Fibroblast of villous mesenchyme (primary cell): ENCODE results near the gene SIN3A. TPM values are rescaled to one million over a fixed set of nuclear protein-coding genes. Genes with fewer than 3 reads are reported as not detected.
"Not testable (repeated sequence)": the region's sequence is repeated elsewhere in the genome, so short reads cannot be mapped to it uniquely, and the experiment has no call there.

Experiments
- DNase-seq: peaks from one replicate; pipeline ENCODE4 v3.0.0-alpha.2; 2010; ENCODE audit warnings: low read depth
- H3K4me3 ChIP-seq: 2 replicates; pipeline ENCODE4 v1.5.1; 2011; ENCODE audit warnings: low read depth, mild to moderate bottlenecking, low read length
- total RNA-seq: library from RNA; depleted of rRNA; stranded (reverse); fragments of >200 nt; gene quantifications from 2 replicates; pipeline ENCODE4 v1.2.3, GENCODE V29; 2012
- TF ChIP-seq, protein P1 (sequence below): IDR thresholded peaks from 2 replicates; pipeline ENCODE4 v1.5.1; 2012; ENCODE audit warnings: low read depth, mild to moderate bottlenecking, low read length; ENCODE audit not compliant: insufficient read depth

The SIN3A gene
- total RNA-seq, 1 donor = 35.0 TPM

- H3K4me3 ChIP-seq = no peak overlapping the region
- no peak for DNase-seq
- TF ChIP-seq, protein P1, sequence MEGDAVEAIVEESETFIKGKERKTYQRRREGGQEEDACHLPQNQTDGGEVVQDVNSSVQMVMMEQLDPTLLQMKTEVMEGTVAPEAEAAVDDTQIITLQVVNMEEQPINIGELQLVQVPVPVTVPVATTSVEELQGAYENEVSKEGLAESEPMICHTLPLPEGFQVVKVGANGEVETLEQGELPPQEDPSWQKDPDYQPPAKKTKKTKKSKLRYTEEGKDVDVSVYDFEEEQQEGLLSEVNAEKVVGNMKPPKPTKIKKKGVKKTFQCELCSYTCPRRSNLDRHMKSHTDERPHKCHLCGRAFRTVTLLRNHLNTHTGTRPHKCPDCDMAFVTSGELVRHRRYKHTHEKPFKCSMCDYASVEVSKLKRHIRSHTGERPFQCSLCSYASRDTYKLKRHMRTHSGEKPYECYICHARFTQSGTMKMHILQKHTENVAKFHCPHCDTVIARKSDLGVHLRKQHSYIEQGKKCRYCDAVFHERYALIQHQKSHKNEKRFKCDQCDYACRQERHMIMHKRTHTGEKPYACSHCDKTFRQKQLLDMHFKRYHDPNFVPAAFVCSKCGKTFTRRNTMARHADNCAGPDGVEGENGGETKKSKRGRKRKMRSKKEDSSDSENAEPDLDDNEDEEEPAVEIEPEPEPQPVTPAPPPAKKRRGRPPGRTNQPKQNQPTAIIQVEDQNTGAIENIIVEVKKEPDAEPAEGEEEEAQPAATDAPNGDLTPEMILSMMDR = no peak
Measured at GRCh38 chr15:75350601-75351361, 100.7 kb downstream of the SIN3A start.

DNA sequence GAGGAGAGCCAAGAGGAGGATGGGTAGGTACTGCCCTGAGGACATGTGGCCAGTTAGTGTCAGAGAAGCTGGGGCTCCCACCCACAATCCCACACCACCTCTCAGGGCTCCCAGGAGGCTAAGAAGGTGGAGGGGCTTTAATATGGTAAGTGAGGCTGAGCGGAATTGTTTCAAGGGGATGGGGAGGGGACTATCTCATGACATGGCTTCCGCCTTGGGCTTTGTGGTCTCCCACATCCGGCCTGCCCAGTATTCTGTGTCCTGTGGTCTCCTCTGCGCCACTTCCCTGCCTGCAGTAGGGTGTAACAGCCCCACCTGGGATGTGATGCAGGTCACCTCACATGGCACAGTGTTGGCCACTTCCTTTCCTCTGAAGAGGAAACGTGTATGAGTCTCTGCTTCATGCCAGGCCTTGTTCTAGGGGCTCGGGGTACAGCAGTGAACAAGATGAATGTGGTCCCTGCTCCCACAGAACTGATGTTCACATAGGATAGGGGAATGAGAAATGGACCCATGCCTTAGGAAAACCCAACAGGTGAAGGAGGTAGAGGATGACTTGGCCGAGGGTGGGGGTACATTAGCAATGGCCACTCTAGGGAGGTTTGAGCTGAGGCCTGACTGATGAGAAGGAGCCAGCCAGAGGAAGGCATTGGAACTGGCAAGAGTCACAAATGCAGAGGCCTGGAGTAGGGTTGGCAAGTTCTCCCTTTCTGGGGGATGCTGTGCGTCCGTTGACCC, 101.5 kb downstream of the SIN3A start:
- no peak overlapping the region for H3K4me3 ChIP-seq
- no peak for DNase-seq
- TF ChIP-seq, protein P1 = no peak

- DNase-seq, H3K4me3 ChIP-seq: not testable (repeated sequence)
Measured at GRCh38 chr15:75349351-75349669, 102.2 kb downstream of the SIN3A start.

DNA sequence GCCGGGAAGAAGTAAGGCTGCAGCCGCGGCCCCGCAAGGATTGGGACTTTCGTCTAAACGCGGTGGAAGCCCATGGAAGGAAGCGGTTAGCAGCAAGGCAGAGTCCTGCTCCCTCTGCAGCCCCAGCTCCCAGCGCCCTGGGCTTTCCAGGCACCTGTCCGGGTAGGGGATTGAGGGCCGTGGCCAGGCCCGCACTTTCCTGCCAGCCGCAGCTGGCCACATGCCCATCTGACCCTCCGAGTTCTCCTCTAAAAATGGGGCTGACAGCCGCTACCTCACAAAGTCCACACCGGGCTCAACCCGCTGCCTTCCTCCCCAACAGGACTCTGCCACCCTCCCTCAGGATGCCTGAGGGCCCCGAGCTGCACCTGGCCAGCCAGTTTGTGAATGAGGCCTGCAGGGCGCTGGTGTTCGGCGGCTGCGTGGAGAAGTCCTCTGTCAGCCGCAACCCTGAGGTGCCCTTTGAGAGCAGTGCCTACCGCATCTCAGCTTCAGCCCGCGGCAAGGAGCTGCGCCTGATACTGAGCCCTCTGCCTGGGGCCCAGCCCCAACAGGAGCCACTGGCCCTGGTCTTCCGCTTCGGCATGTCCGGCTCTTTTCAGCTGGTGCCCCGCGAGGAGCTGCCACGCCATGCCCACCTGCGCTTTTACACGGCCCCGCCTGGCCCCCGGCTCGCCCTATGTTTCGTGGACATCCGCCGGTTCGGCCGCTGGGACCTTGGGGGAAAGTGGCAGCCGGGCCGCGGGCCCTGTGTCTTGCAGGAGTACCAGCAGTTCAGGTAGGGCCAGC, 102.7 kb downstream of the SIN3A start:
- DNase-seq = no peak
- TF ChIP-seq, protein P1 = no peak
- peak overlapping the region; percentile 85 for H3K4me3 ChIP-seq

- TF ChIP-seq, protein P1 = no peak
- peak overlapping the region; percentile 85 for H3K4me3 ChIP-seq
- no peak for DNase-seq
Measured at GRCh38 chr15:75348034-75348561, 103.4 kb downstream of the SIN3A start.

DNA sequence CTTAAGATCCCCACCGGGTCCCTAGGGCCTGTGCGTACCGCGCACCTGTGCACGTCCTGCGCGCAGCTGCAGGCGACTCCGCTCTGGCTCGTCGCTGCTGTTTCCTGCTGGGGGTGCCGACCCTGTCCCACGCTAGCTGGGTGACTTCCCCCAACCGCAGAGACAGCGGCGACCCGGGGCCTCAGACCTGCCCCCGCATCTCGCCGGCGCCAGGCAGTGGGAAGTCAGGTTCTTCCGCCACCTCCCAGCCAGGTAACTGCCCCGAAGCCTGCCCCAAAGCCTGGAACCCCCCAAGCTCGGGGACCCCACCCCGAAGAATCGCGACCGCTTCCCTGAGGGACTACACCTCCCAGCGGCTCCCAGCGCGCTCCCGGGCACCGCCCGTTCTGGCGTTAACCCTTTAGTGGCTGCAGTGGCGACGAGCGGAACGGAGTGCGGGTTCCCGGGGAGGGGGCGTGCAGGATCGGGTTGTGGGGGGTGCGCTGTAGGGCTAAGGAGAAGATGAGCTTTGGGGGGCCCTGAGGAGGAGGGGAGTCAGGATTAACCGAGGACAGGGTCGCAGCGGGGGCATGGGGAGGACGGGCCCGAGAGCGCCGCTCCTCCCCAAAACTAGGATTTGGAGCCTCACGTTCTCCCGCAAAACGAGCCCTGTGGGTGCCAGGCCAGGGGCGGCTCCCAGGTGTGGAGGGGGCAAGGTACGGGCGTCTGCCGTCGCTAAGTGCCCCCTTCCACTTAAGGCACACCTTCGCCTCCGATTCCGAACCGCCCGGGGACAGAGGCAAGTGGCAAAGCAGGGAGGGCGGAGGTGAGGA, 104.1 kb downstream of the SIN3A start:
- peak overlapping the region; percentile 85 for H3K4me3 ChIP-seq
- DNase-seq = no peak
- TF ChIP-seq, protein P1 = no peak
